IMR-90 (cell line): ENCODE data around the gene MLEC. TPM values are rescaled to one million over a fixed set of nuclear protein-coding genes. Genes with fewer than 3 reads are reported as not detected.

Source experiments
- ATAC-seq: fragments of 200-7000 bp; cut with Tn5 transposase; 2 replicates; pipeline ENCODE4 v1.9.1; 2020; ENCODE audit warnings: low read depth, mild to moderate bottlenecking, moderate library complexity
- BruUV-seq: library from RNA; stranded (reverse); fragments of 400-500 nt; replicated peaks from 2 replicates; lab custom pipeline; 2021; lab: Mats Ljungman, UMichigan
- CTCF ChIA-PET: fragments of 300-600 bp; formaldehyde crosslinking; extraction: SDS; loops from one replicate; lab custom pipeline; 2021; ENCODE audit warnings: antibody characterized with exemption; lab: Yijun Ruan, JAX
- POLR2A ChIA-PET: fragments of 300-600 bp; sonication (Branson Sonifier 250); formaldehyde crosslinking; loops from one replicate; lab custom pipeline; 2022; ENCODE audit warnings: antibody characterized with exemption; ENCODE audit not compliant: unreplicated experiment; lab: Charles Lee
- DNase-seq: peaks from one replicate; pipeline ENCODE4 v3.0.0; 2013
- H2AFZ ChIP-seq: replicated peaks from 2 replicates; pipeline ENCODE3; 2013; ENCODE audit warnings: low read length, mild to moderate bottlenecking; ENCODE audit not compliant: poor library complexity
- H2AK5ac ChIP-seq: 2 replicates; pipeline ENCODE4 v1.6.1; 2013; ENCODE audit warnings: low read depth, low read length, inconsistent platforms
- H2AK9ac ChIP-seq: replicated peaks from 2 replicates; pipeline ENCODE3; 2013; ENCODE audit warnings: mild to moderate bottlenecking, low read depth, low read length, moderate library complexity; ENCODE audit not compliant: poor library complexity
- H2BK120ac ChIP-seq: 2 replicates; pipeline ENCODE4 v1.6.1; 2013; ENCODE audit warnings: low read depth, low read length, inconsistent platforms
- H2BK15ac ChIP-seq: 3 replicates; pipeline ENCODE4 v1.6.1; 2013; ENCODE audit warnings: low read depth, low read length, inconsistent platforms
- H2BK20ac ChIP-seq: 2 replicates; pipeline ENCODE4 v1.6.1; 2013; ENCODE audit warnings: low read depth, mild to moderate bottlenecking, inconsistent platforms, low read length, moderate library complexity
- H2BK5ac ChIP-seq: 2 replicates; pipeline ENCODE4 v1.6.1; 2013; ENCODE audit warnings: mild to moderate bottlenecking, low read depth, low read length, inconsistent platforms; ENCODE audit not compliant: poor library complexity, severe bottlenecking
- H3K14ac ChIP-seq: replicated peaks from 2 replicates; pipeline ENCODE4 v1.6.1; 2013; ENCODE audit warnings: low read depth, low read length, inconsistent platforms
- H3K18ac ChIP-seq: 2 replicates; pipeline ENCODE4 v1.6.1; 2013; ENCODE audit warnings: low read depth, low read length, control low read depth
- H3K23ac ChIP-seq: 2 replicates; pipeline ENCODE4 v1.6.1; 2013; ENCODE audit warnings: low read depth, low read length, inconsistent platforms
- H3K27ac ChIP-seq: 2 replicates; pipeline ENCODE4 v1.5.1; 2013; ENCODE audit warnings: mild to moderate bottlenecking, control low read depth, low read length; ENCODE audit not compliant: insufficient read depth
- H3K27me3 ChIP-seq: 2 replicates; pipeline ENCODE4 v1.6.1; 2013; ENCODE audit warnings: low read length; ENCODE audit not compliant: control insufficient read depth, insufficient read depth
- H3K36me3 ChIP-seq: 2 replicates; pipeline ENCODE4 v1.6.1; 2013; ENCODE audit warnings: low read length, mixed read lengths; ENCODE audit not compliant: control insufficient read depth, insufficient read depth
- H3K4ac ChIP-seq: 2 replicates; pipeline ENCODE4 v1.6.1; 2013; ENCODE audit warnings: low read depth, low read length, inconsistent platforms
- H3K4me1 ChIP-seq: 2 replicates; pipeline ENCODE4 v1.6.1; 2013; ENCODE audit warnings: low read length, mixed read lengths; ENCODE audit not compliant: control insufficient read depth, insufficient read depth
- H3K4me2 ChIP-seq: 2 replicates; pipeline ENCODE4 v1.6.1; 2013; ENCODE audit warnings: low read depth, mild to moderate bottlenecking, control low read depth, low read length, moderate library complexity
- H3K4me3 ChIP-seq: 2 replicates; pipeline ENCODE4 v1.5.1; 2013; ENCODE audit warnings: low read depth, mild to moderate bottlenecking, control low read depth, low read length, moderate library complexity; ENCODE audit not compliant: insufficient read depth
- H3K56ac ChIP-seq: 2 replicates; pipeline ENCODE4 v1.6.1; 2013; ENCODE audit warnings: low read length, inconsistent platforms; ENCODE audit not compliant: insufficient read depth; ENCODE audit errors: extremely low read depth
- H3K79me1 ChIP-seq, 2 experiments: 2 replicates each; pipeline ENCODE4 v1.6.1; 2013; ENCODE audit warnings: low read length in 2 of 2, inconsistent platforms in 1 of 2, low read depth in 1 of 2
- H3K9ac ChIP-seq: 2 replicates; pipeline ENCODE4 v1.6.1; 2013; ENCODE audit warnings: low read depth, low read length, control low read depth
- H3K9me1 ChIP-seq: 2 replicates; pipeline ENCODE4 v1.6.1; 2013; ENCODE audit warnings: low read length, inconsistent platforms; ENCODE audit not compliant: insufficient read depth
- H3K9me3 ChIP-seq: 2 replicates; pipeline ENCODE4 v1.6.1; 2013; ENCODE audit warnings: low read length; ENCODE audit not compliant: control insufficient read depth, insufficient read depth
- H4K20me1 ChIP-seq: 2 replicates; pipeline ENCODE4 v1.6.1; 2013; ENCODE audit warnings: low read length, inconsistent platforms; ENCODE audit not compliant: insufficient read depth
- H4K5ac ChIP-seq: 2 replicates; pipeline ENCODE4 v1.6.1; 2013; ENCODE audit warnings: mild to moderate bottlenecking, low read depth, low read length, control low read depth
- H4K8ac ChIP-seq, 2 experiments: 2 replicates each; pipeline ENCODE4 v1.6.1; 2013; ENCODE audit warnings: low read depth in 2 of 2, low read length in 2 of 2, control low read depth in 1 of 2, inconsistent platforms in 1 of 2
- H4K91ac ChIP-seq: 2 replicates; pipeline ENCODE4 v1.6.1; 2013; ENCODE audit warnings: low read depth, low read length, inconsistent platforms; ENCODE audit not compliant: insufficient read depth
- CEBPB ChIP-seq: IDR thresholded peaks from 2 replicates; pipeline ENCODE4 v1.6.1; 2012; ENCODE audit warnings: low read depth, low read length, improper control_type of control experiment
- CHD1 ChIP-seq: IDR thresholded peaks from 2 replicates; pipeline ENCODE4 v1.6.1; 2012; ENCODE audit warnings: low read depth, low read length, improper control_type of control experiment
- FOS ChIP-seq: fragments of 150-350 bp; IDR thresholded peaks from 2 replicates; pipeline ENCODE4 v1.6.1; 2016; ENCODE audit warnings: low read depth, low read length
- MAZ ChIP-seq: IDR thresholded peaks from 2 replicates; pipeline ENCODE4 v1.6.1; 2012; ENCODE audit warnings: low read depth, mild to moderate bottlenecking, low read length, improper control_type of control experiment, moderate library complexity, borderline replicate concordance
- MXI1 ChIP-seq: IDR thresholded peaks from 2 replicates; pipeline ENCODE4 v1.6.1; 2012; ENCODE audit warnings: low read depth, mild to moderate bottlenecking, low read length, moderate library complexity, borderline replicate concordance
- POLR2A ChIP-seq: IDR thresholded peaks from 2 replicates; pipeline ENCODE4 v1.6.1; 2012; ENCODE audit warnings: mild to moderate bottlenecking, low read depth, low read length
- WGBS, 2 experiments: methylation state at CpG; one replicate each; pipeline versions ENCODE4 v1.1.5 to v1.1.7; 2013; ENCODE audit warnings: missing lambda C conversion rate in 2 of 2; ENCODE audit not compliant: insufficient read length in 1 of 2; ENCODE audit errors: extremely low coverage in 2 of 2; 5-methylcytosine and 5-hydroxymethylcytosine counted together
- dilution Hi-C: fragments of 300-500 bp; cut with HindIII; formaldehyde crosslinking; loops from one replicate; pipeline ENCODE4 v1.14.3; 2018; ENCODE audit warnings: low sequenced_read_pairs; ENCODE audit not compliant: unreplicated experiment
- in situ Hi-C: fragments of 300-500 bp; cut with MboI; formaldehyde crosslinking; loops from 3 replicates; pipeline ENCODE4 v1.14.3; 2019; ENCODE audit warnings: low sequenced_read_pairs, inconsistent platforms, mixed read lengths
- intact Hi-C: fragments of 100-400 bp; cut with micrococcal nuclease; formaldehyde crosslinking; loops from 2 replicates; pipeline ENCODE4 v1.10.0; 2022
- polyA plus RNA-seq, 3 experiments: library from polyadenylated mRNA; depleted of rRNA; stranded (reverse); fragments of >200 nt; gene quantifications; 2 replicates each; pipeline ENCODE4 v1.2.3, GENCODE V29; 2012; ENCODE audit warnings: low replicate concordance in 1 of 3
- total RNA-seq: library from RNA; depleted of rRNA; stranded (reverse); fragments of >200 nt; gene quantifications from 2 replicates; pipeline ENCODE4 v1.2.3, GENCODE V29; 2012
- TF ChIP-seq, protein P1 (sequence below): fragments of 150-350 bp; IDR thresholded peaks from 2 replicates; pipeline ENCODE4 v1.6.1; 2016; ENCODE audit warnings: low read depth, mild to moderate bottlenecking, low read length, moderate library complexity, borderline replicate concordance
- TF ChIP-seq, protein P2 (sequence below): fragments of 150-350 bp; IDR thresholded peaks from 2 replicates; pipeline ENCODE4 v1.6.1; 2017; ENCODE audit warnings: mild to moderate bottlenecking, antibody characterized with exemption, low read length, low read depth

MLEC gene
- total and polyA plus RNA-seq, 2 of the 4 experiments (the other 2 are of a cell fraction), result 44.1 to 137 TPM

DNA sequence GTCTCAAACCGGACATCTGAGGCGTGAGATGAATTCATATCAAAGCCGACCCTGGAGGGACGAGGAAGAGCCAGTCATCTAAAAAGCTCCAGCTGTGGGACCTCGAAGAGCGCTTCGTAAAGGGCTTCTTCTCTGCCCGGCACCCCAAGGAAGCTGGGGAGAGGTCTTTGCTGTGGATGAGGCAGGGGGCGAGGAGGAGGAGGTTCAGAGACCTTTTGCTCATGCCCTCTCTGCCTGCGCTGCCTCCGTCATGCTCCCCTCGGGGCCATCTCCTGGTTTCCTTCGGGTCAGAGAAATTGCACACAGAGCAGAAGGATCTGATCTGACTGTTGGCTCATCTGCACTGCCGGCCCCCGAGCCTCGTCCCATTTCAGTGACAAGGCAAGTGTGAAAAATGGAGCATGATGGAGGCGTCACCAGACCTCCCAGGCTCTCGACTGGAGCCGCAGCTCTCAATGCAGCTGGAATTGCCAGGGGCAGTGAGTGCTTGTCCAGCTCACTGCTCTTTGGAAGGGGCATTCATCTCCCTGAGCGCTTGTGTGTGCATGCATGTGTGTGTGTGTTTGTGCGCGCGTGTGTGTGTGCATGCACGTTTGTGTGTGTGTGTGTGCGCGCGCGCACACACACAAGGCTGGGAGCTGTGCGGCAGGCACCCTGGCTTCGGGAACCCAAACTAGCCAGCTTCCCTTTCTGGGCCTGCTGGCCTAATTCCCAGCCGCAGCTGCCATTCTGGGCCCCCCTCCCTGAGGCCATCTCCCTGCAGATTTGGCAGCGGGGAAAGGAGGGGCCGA lies 37.3 kb upstream of the MLEC start (continued):
- TF ChIP-seq, protein P1, sequence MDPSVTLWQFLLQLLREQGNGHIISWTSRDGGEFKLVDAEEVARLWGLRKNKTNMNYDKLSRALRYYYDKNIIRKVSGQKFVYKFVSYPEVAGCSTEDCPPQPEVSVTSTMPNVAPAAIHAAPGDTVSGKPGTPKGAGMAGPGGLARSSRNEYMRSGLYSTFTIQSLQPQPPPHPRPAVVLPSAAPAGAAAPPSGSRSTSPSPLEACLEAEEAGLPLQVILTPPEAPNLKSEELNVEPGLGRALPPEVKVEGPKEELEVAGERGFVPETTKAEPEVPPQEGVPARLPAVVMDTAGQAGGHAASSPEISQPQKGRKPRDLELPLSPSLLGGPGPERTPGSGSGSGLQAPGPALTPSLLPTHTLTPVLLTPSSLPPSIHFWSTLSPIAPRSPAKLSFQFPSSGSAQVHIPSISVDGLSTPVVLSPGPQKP, result no peak
- no peak for TF ChIP-seq POLR2A
- no peak for TF ChIP-seq FOS

DNA sequence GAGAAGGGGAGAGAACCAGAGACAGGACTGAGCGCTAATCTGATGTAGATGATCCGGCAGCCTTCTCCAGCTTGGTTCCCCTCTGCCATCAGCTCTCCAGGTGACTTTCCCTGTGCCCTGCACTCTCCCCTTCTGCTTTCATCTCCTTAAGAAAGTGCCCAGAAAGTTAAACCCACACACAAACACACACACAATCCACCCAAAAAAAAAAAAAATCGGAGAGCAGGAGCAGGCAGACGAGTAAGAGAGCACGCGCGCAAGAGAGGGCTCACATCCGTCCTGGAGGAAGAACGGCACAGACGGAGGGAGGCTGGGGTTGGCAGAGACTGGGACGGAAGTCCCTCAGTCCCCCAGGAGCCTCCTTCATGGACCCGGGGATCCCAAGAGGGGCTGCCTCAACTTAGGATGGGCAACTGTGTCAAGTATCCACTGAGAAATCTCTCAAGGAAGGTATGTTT lies 36.7 kb upstream of the MLEC start:
- H3K23ac ChIP-seq, result no peak overlapping the region
- no peaks in the 10 kb centered on the region for H3K79me1 ChIP-seq
- no TSS peak for BruUV-seq
- H3K27ac ChIP-seq, result no peak overlapping the region
- 50% methylated on average over 2 of the region's 12 CpGs; no CpG with 5 or more reads in 1 of the 2 experiments for WGBS, 2 experiments
- no peak overlapping the region for H2BK120ac ChIP-seq
- no peak overlapping the region for H3K4ac ChIP-seq
- H3K4me3 ChIP-seq, result no peak overlapping the region; the same call in 1 of the 2 replicates
- no peak overlapping the region for H2BK20ac ChIP-seq
- H2BK15ac ChIP-seq, result no peak overlapping the region
- H4K20me1 ChIP-seq, result no peaks in the 10 kb centered on the region
- ATAC-seq (no peak), DNase-seq (no peak)
- ChIA-PET POLR2A (interaction anchor here (0.5 to 0.7 kb wide), 2 partner anchors 60 to 69 kb away, joined by 3 to 4 read pairs; partner anchors contain the start of gene POP5), CTCF (interaction anchor here (0.6 to 2.5 kb wide), 5 partner anchors 13 to 449 kb away, joined by 5 to 11 read pairs (median 10); partner anchors contain the start of genes RPLP0 and UNC119B)
- no peaks in the 10 kb centered on the region for H3K9me1 ChIP-seq
- in situ Hi-C loops, result no loop called here
- TF ChIP-seq, protein P2, sequence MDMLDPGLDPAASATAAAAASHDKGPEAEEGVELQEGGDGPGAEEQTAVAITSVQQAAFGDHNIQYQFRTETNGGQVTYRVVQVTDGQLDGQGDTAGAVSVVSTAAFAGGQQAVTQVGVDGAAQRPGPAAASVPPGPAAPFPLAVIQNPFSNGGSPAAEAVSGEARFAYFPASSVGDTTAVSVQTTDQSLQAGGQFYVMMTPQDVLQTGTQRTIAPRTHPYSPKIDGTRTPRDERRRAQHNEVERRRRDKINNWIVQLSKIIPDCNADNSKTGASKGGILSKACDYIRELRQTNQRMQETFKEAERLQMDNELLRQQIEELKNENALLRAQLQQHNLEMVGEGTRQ, result no peak
- TF ChIP-seq CEBPB, result no peak
- no peak for TF ChIP-seq MXI1
- no peak for TF ChIP-seq MAZ
- no peak for TF ChIP-seq POLR2A
- TF ChIP-seq CHD1, result no peak
- peaks cover 54% of the 10 kb centered on the region for H3K27me3 ChIP-seq
- no peaks in the 10 kb centered on the region for H3K36me3 ChIP-seq
- H4K8ac ChIP-seq, result no peak overlapping the region
- no peak overlapping the region for H4K5ac ChIP-seq
- H3K56ac ChIP-seq, result no peak overlapping the region
- no peak overlapping the region for H3K14ac ChIP-seq
- H2AK5ac ChIP-seq, result no peak overlapping the region
- peak overlapping the region; percentile 32 for H2AK9ac ChIP-seq
- H3K9me3 ChIP-seq, result no peaks in the 10 kb centered on the region
- H3K9ac ChIP-seq, result no peak overlapping the region
- intact Hi-C loops, result no loop called here
- H2AFZ ChIP-seq, result peak overlapping the region; percentile 97
- no peak overlapping the region for H4K91ac ChIP-seq
- H3K18ac ChIP-seq, result no peak overlapping the region
- H3K4me1 ChIP-seq, result peaks cover 3% of the 10 kb centered on the region; the same call in 1 of the 2 replicates
- no peak overlapping the region for H2BK5ac ChIP-seq
- dilution Hi-C loops, result no loop called here
- peak overlapping the region; percentile 18; the same call in 1 of the 2 replicates for H3K4me2 ChIP-seq
